Measurements from ENCODE around the gene MTFMT.
"Not testable (repeated sequence)": the region's sequence is repeated elsewhere in the genome, so short reads cannot be mapped to it uniquely, and the experiment has no call there.

Gene MTFMT

GRCh38 chr15:65034719-65035118 lies 5.3 kb upstream of the MTFMT start:
- no peak overlapping the region for H3K4me3 Mint-ChIP-seq
- H3K9me3 Mint-ChIP-seq = no peaks in the 10 kb centered on the region
- H3K36me3 Mint-ChIP-seq (ENCODE audit: low read depth) = no peaks in the 10 kb centered on the region
- peaks cover 7% of the 10 kb centered on the region for H3K4me1 Mint-ChIP-seq (ENCODE audit: low read depth)
- H3K27ac Mint-ChIP-seq = no peak overlapping the region
- H3K27me3 Mint-ChIP-seq (ENCODE audit: low read depth) = peaks cover 22% of the 10 kb centered on the region

DNA sequence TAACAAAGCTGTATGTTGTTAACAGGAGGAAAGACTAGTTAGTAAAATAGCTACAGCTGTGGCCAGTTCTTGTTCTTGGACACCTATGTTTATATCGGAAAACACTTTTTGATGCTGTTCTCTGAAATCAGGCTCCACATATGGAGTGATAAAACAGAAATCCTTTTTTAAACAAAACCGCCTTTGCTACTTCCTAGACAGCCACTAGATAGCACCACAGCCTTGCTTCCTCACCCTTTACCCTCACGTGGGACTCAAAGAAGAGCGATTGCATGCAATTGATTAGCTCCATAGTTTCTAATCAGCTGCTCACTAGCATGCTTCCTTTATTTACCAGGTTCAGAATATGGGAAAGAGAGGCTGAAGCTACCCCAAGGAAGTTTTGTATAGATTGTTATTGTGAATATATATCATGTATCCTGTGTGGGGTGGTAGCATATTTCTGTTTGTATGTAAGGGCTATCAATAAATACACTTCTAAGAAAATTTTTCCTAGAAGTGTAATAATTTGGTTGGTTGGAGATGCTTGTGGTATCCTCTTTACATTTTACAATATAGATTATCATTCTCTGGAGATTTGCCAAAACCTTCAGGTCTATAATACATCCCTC lies 4.3 kb upstream of the MTFMT start:
- no peaks in the 10 kb centered on the region for H3K36me3 Mint-ChIP-seq (ENCODE audit: low read depth)
- H3K4me1 Mint-ChIP-seq (ENCODE audit: low read depth) = peaks cover 7% of the 10 kb centered on the region
- no peak overlapping the region for H3K4me3 Mint-ChIP-seq
- H3K27me3 Mint-ChIP-seq (ENCODE audit: low read depth) = peaks cover 22% of the 10 kb centered on the region
- H3K9me3 Mint-ChIP-seq = no peaks in the 10 kb centered on the region
- H3K27ac Mint-ChIP-seq = no peak overlapping the region

- Mint-ChIP-seq H3K27me3 (ENCODE audit: low read depth) (peaks cover 22% of the 10 kb centered on the region), H3K4me1 (ENCODE audit: low read depth) (peaks cover 12% of the 10 kb centered on the region), H3K4me3 (no peak overlapping the region), H3K27ac (no peak overlapping the region), H3K36me3 (ENCODE audit: low read depth) (no peaks in the 10 kb centered on the region), H3K9me3 (no peaks in the 10 kb centered on the region)
These were observed 3.5 kb upstream of the MTFMT start for GRCh38 chr15:65032801-65033537.

- H3K27me3 Mint-ChIP-seq (ENCODE audit: low read depth) = peaks cover 22% of the 10 kb centered on the region
- peaks cover 13% of the 10 kb centered on the region for H3K4me1 Mint-ChIP-seq (ENCODE audit: low read depth)
- H3K9me3 Mint-ChIP-seq = no peaks in the 10 kb centered on the region
- no peak overlapping the region for H3K27ac Mint-ChIP-seq
- peaks cover 11% of the 10 kb centered on the region for H3K36me3 Mint-ChIP-seq (ENCODE audit: low read depth)
- peak overlapping the region; percentile 69 for H3K4me3 Mint-ChIP-seq
These were observed 333 bp upstream of the MTFMT start for GRCh38 chr15:65029736-65030208.

DNA sequence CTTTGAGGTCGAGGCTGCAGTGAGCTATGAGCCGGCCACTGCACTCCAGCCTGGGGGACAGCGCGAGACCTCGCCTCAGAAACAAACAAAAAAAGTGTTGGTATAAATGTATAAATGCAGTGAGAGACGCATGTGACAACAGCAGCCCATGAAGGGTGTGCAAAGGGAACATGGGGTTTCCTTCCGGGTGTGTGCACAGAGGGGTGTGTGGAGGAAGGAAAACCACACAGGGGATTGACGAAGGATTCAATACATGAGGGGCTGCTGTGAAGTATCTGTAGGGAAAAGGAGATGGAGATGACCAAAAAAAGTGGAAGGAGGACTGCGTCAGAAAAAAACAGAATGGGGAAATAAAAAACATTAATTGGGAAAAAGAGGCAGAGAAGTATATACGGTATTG lies 1.1 kb downstream of the MTFMT start:
- H3K27ac Mint-ChIP-seq = peak overlapping the region; percentile 86
- H3K36me3 Mint-ChIP-seq (ENCODE audit: low read depth) = peaks cover 15% of the 10 kb centered on the region
- H3K4me1 Mint-ChIP-seq (ENCODE audit: low read depth) = peaks cover 9% of the 10 kb centered on the region
- peaks cover 22% of the 10 kb centered on the region for H3K27me3 Mint-ChIP-seq (ENCODE audit: low read depth)
- H3K4me3 Mint-ChIP-seq = peak overlapping the region; percentile 97
- H3K9me3 Mint-ChIP-seq = no peaks in the 10 kb centered on the region

GRCh38 chr15:65027593-65027992 lies 1.8 kb downstream of the MTFMT start:
- no peak overlapping the region for H3K27ac Mint-ChIP-seq
- peaks cover 18% of the 10 kb centered on the region for H3K27me3 Mint-ChIP-seq (ENCODE audit: low read depth)

DNA sequence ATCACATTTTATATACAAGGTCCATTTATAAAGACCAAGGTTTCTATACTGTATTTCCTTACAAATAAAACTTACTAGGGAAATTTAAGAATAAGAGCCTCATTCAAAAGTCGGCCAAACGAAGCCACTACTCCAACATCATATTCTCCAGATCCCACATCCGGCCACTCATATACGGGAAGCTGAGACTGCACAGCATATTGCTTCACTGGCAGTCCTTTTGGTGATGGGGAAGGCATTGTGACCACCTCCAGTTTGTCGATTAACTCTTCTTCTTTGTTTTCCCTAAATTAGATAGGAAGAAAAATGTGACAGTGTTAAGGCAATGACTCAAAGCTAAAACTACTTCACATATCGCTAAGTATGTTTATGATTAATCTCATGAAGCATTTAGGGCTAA lies 2.7 kb downstream of the MTFMT start:
- H3K36me3 Mint-ChIP-seq (ENCODE audit: low read depth) = peaks cover 15% of the 10 kb centered on the region
- no peak overlapping the region for H3K27ac Mint-ChIP-seq
- no peaks in the 10 kb centered on the region for H3K9me3 Mint-ChIP-seq
- H3K27me3 Mint-ChIP-seq (ENCODE audit: low read depth) = peaks cover 9% of the 10 kb centered on the region
- no peak overlapping the region for H3K4me3 Mint-ChIP-seq
- peaks cover 6% of the 10 kb centered on the region for H3K4me1 Mint-ChIP-seq (ENCODE audit: low read depth)

More at GRCh38 chr15:65027593-65027992, 1.8 kb downstream of the MTFMT start:
- peaks cover 6% of the 10 kb centered on the region for H3K4me1 Mint-ChIP-seq (ENCODE audit: low read depth)
- no peaks in the 10 kb centered on the region for H3K9me3 Mint-ChIP-seq
- H3K36me3 Mint-ChIP-seq (ENCODE audit: low read depth) = peaks cover 15% of the 10 kb centered on the region
- peak overlapping the region; percentile 97 for H3K4me3 Mint-ChIP-seq

GRCh38 chr15:65021488-65021887 lies 8.0 kb downstream of the MTFMT start:
- peaks cover 5% of the 10 kb centered on the region for H3K4me1 Mint-ChIP-seq (ENCODE audit: low read depth)
- no peak overlapping the region for H3K27ac Mint-ChIP-seq
- H3K4me3 Mint-ChIP-seq = no peak overlapping the region
- H3K9me3 Mint-ChIP-seq = no peaks in the 10 kb centered on the region
- H3K27me3 Mint-ChIP-seq (ENCODE audit: low read depth) = no peaks in the 10 kb centered on the region
- H3K36me3 Mint-ChIP-seq (ENCODE audit: low read depth) = peaks cover 31% of the 10 kb centered on the region

GRCh38 chr15:65020419-65020818 lies 9.0 kb downstream of the MTFMT start:
- no peaks in the 10 kb centered on the region for H3K9me3 Mint-ChIP-seq
- no peak overlapping the region for H3K27ac Mint-ChIP-seq
- H3K27me3 Mint-ChIP-seq (ENCODE audit: low read depth) = no peaks in the 10 kb centered on the region
- no peak overlapping the region for H3K4me3 Mint-ChIP-seq
- H3K4me1 Mint-ChIP-seq (ENCODE audit: low read depth) = peaks cover 3% of the 10 kb centered on the region
- peaks cover 26% of the 10 kb centered on the region for H3K36me3 Mint-ChIP-seq (ENCODE audit: low read depth)

DNA sequence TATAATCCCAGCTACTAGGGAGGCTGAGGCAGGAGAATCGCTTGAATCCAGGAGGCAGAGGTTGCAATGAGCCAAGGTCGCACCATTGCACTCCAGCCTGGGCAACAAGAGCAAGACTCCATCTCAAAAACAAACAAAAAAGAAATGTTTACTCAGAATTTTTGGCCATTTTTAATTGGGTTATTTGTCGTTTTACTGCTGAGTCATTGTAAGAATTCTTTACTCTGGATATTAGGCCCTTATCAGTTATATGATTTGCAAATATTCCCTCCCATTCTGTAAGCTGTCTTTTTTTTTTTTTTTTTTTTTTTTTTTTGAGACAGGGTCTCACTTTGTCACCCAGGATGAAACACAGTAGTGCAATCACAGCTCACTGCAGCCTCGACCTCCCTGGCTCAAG lies 18.2 kb downstream of the MTFMT start:
- H3K27ac Mint-ChIP-seq; H3K27me3 Mint-ChIP-seq (ENCODE audit: low read depth); H3K4me3 Mint-ChIP-seq; H3K4me1 Mint-ChIP-seq (ENCODE audit: low read depth): not testable (repeated sequence)
- Mint-ChIP-seq H3K36me3 (ENCODE audit: low read depth) (peaks cover 30% of the 10 kb centered on the region), H3K9me3 (peaks cover 15% of the 10 kb centered on the region)

DNA sequence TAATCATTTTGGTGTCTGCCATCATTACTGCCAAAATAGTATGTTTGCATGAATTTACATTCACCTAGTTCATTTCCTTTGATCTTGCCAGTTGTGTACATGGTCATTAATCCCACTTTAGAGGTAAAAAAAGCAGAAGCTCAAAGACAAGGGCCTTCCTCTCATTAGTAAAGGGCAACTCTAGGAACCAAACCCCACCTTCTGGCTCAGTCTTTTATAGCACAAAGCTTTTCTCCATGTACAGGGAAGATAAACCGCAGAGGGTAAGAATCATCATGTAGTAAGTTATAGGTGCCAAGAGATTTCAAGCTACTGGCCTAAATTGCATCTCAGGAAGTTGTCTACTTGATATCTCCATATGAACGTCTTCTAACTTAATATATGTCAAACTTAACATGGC lies 20.5 kb downstream of the MTFMT start:
- Mint-ChIP-seq H3K9me3 (peaks cover 15% of the 10 kb centered on the region), H3K4me3 (no peak overlapping the region), H3K36me3 (ENCODE audit: low read depth) (peaks cover 20% of the 10 kb centered on the region), H3K27ac (no peak overlapping the region), H3K4me1 (ENCODE audit: low read depth) (no peaks in the 10 kb centered on the region), H3K27me3 (ENCODE audit: low read depth) (no peaks in the 10 kb centered on the region)

DNA sequence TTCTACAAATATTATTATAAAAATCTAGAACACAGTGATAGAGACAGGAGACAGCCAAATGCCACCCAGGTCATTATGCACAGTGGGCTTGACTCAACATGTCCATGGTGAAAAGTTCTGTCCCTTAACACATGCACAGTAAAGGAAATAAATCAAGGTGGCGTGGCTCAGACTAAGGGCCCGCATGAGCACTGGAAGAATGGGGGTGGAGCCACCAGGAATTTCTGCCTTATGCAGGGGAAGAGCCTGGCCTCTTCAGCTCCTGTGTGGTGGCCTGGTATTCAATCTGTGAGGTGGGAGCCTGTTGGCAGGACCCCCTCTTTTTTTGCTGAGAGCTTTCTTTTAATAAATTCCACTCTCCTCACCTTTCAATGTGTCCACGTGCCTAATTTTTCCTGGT lies 22.6 kb downstream of the MTFMT start:
- no peaks in the 10 kb centered on the region for H3K4me1 Mint-ChIP-seq (ENCODE audit: low read depth)
- no peaks in the 10 kb centered on the region for H3K9me3 Mint-ChIP-seq
- no peak overlapping the region for H3K27ac Mint-ChIP-seq
- H3K36me3 Mint-ChIP-seq (ENCODE audit: low read depth) = peaks cover 8% of the 10 kb centered on the region
- H3K4me3 Mint-ChIP-seq = no peak overlapping the region
- H3K27me3 Mint-ChIP-seq (ENCODE audit: low read depth) = no peaks in the 10 kb centered on the region

GRCh38 chr15:65004993-65005392 lies 24.4 kb downstream of the MTFMT start:
- Mint-ChIP-seq H3K27ac (no peak overlapping the region), H3K9me3 (no peaks in the 10 kb centered on the region), H3K27me3 (ENCODE audit: low read depth) (no peaks in the 10 kb centered on the region), H3K36me3 (ENCODE audit: low read depth) (peaks cover 5% of the 10 kb centered on the region), H3K4me1 (ENCODE audit: low read depth) (no peaks in the 10 kb centered on the region), H3K4me3 (no peak overlapping the region)

DNA sequence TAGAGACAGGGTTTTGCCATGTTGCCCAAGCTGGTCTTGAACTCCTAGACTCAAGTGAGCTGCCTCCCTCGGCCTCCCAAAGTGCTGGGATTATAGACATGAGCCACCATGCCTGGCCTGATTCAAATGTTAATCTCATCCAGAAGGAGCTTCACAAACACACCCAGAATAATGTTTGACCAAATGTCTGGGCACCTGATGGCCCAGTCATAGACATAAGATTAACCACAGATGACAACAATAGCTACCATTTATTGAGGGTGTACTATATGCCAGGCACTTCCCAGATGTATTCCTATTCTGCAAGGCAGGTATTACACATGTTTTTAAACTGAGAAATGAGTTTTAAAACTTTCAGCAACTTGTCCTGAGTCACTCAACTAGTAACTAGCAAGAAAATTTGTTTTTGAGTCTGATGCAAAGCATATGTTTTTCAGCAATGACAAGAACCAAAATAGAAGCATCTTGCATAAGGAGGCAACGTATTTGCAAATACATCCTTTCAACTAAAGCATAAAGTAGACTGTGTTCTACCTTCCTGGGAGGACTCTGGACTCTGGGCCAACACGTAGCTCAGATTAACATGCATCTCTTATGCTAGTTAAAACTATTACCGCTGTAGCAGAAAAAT lies 31.6 kb downstream of the MTFMT start:
- Mint-ChIP-seq H3K27ac (no peak overlapping the region), H3K9me3 (no peaks in the 10 kb centered on the region), H3K27me3 (ENCODE audit: low read depth) (no peaks in the 10 kb centered on the region), H3K4me1 (ENCODE audit: low read depth) (peaks cover 4% of the 10 kb centered on the region), H3K4me3 (no peak overlapping the region), H3K36me3 (ENCODE audit: low read depth) (peaks cover under 1% of the 10 kb centered on the region)

DNA sequence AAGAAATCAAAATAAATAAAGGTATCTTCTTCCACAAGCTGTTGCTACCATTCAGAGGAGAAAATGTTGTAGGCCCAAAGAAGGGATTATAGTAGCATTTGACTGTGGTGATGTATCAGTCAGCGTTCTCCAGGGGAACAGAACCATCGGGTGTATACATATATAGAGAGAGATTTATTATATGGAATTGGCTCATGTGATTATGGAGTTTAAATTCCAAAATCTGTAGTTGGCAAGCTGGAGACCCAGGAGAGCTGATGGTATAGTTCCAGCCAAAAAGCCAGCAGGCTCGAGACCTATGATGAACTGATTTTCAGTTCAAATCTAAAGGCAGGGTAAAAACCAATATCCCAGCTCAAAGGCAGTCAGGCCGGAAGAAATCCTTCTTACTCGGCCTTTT lies 32.4 kb downstream of the MTFMT start:
- H3K36me3 Mint-ChIP-seq (ENCODE audit: low read depth) = no peaks in the 10 kb centered on the region
- no peak overlapping the region for H3K27ac Mint-ChIP-seq
- H3K9me3 Mint-ChIP-seq = no peaks in the 10 kb centered on the region
- peaks cover 5% of the 10 kb centered on the region for H3K4me1 Mint-ChIP-seq (ENCODE audit: low read depth)
- H3K27me3 Mint-ChIP-seq (ENCODE audit: low read depth) = no peaks in the 10 kb centered on the region
- H3K4me3 Mint-ChIP-seq = no peak overlapping the region

All from T-helper 1 cell treated with Interleukin-12 subunit alpha and Interleukin-12 subunit beta and Interleukin-4 antibody, amounts not matched to agents 30 μg/mL and 1 μg/mL, for 36 hours (primary cell).